Measurements from ENCODE around the gene BRIP1. TPM values are rescaled to one million over a fixed set of nuclear protein-coding genes. Genes with fewer than 3 reads are reported as not detected.

The BRIP1 gene
- total RNA-seq, 1 experiment from 2014 or later, result 20.2 TPM

GRCh38 chr17:61828694-61829093 is 34.6 kb downstream of the BRIP1 start:
- TF ChIP-seq, protein P1, sequence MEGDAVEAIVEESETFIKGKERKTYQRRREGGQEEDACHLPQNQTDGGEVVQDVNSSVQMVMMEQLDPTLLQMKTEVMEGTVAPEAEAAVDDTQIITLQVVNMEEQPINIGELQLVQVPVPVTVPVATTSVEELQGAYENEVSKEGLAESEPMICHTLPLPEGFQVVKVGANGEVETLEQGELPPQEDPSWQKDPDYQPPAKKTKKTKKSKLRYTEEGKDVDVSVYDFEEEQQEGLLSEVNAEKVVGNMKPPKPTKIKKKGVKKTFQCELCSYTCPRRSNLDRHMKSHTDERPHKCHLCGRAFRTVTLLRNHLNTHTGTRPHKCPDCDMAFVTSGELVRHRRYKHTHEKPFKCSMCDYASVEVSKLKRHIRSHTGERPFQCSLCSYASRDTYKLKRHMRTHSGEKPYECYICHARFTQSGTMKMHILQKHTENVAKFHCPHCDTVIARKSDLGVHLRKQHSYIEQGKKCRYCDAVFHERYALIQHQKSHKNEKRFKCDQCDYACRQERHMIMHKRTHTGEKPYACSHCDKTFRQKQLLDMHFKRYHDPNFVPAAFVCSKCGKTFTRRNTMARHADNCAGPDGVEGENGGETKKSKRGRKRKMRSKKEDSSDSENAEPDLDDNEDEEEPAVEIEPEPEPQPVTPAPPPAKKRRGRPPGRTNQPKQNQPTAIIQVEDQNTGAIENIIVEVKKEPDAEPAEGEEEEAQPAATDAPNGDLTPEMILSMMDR (conservative IDR thresholded peaks at IDR 0.05), result no peak
- H3K14ac ChIP-seq (ENCODE audit: insufficient read depth, low read length), result no peak overlapping the region

More at GRCh38 chr17:61828694-61829093, 34.6 kb downstream of the BRIP1 start:
- Mint-ChIP-seq H3K4me3 (no peak overlapping the region), H3K27me3 (ENCODE audit: low read depth) (no peaks in the 10 kb centered on the region), H3K4me1 (peaks cover 0 to 2% of the 10 kb centered on the region in 2 experiments; a peak in 1 of 4 replicates), H3K9me3 (peaks cover 8 to 15% of the 10 kb centered on the region in 2 experiments; a peak in 3 of 5 replicates), H3K36me3 (ENCODE audit: insufficient read depth in 1 of 3, low read depth in 3 of 3) (peaks cover 29 to 40% (median 34%) of the 10 kb centered on the region in 3 experiments), H3K27ac (no peak overlapping the region)
- no peak overlapping the region for H2BK5ac ChIP-seq (ENCODE audit: insufficient read length, low read length)
- H3K27ac ChIP-seq (ENCODE audit: insufficient read length, low read depth, low read length), result no peak overlapping the region
- H2BK120ac ChIP-seq (ENCODE audit: low read depth, low read length, poor library complexity, severe bottlenecking), result no peak overlapping the region
- H3K23ac ChIP-seq (ENCODE audit: insufficient read length, low read depth, low read length), result no peak overlapping the region
- H3T11ph ChIP-seq (ENCODE audit: low read length), result no peak overlapping the region
- no peaks in the 10 kb centered on the region for H3K23me2 ChIP-seq (ENCODE audit: insufficient read length, low read depth, low read length, poor library complexity, severe bottlenecking)
- no peaks in the 10 kb centered on the region for H3K79me2 ChIP-seq (ENCODE audit: insufficient read depth, low read length)
- no peak overlapping the region for H3K4ac ChIP-seq (ENCODE audit: low read depth, low read length)
- no peaks in the 10 kb centered on the region for H3K79me1 ChIP-seq (ENCODE audit: insufficient read depth, low read depth, low read length, poor library complexity, severe bottlenecking)
- no peak overlapping the region for H3K18ac ChIP-seq (ENCODE audit: insufficient read length, low read depth, low read length)
- H3K56ac ChIP-seq (ENCODE audit: insufficient read length, low read depth, low read length), result no peak overlapping the region
- H2AK5ac ChIP-seq (ENCODE audit: insufficient read length, low read length), result no peak overlapping the region
- no peak overlapping the region for H2AFZ ChIP-seq (ENCODE audit: low read length)
- H3K4me2 ChIP-seq (ENCODE audit: insufficient read depth, insufficient read length, low read length), result no peak overlapping the region
- H3K4me1 ChIP-seq (ENCODE audit: insufficient read depth, low read length), result no peaks in the 10 kb centered on the region
- no peak overlapping the region for H2BK12ac ChIP-seq (ENCODE audit: insufficient read length, low read depth, low read length)
- no peak overlapping the region for H4K91ac ChIP-seq (ENCODE audit: insufficient read length, low read depth, low read length)
- no peak overlapping the region for H4K8ac ChIP-seq (replicated peaks; ENCODE audit: insufficient read length, low read depth, low read length)
- no peak for DNase-seq
- no peaks in the 10 kb centered on the region for H3K9me3 ChIP-seq (ENCODE audit: control insufficient read depth, low read depth, low read length)
- no CpG with 5 or more reads among the region's 1 CpG for WGBS (ENCODE audit: extremely low coverage, insufficient read length, low lambda C conversion rate)
- no peak overlapping the region for H4K5ac ChIP-seq (ENCODE audit: insufficient read length, low read depth, low read length)
- H2BK20ac ChIP-seq (ENCODE audit: low read depth, low read length, poor library complexity, severe bottlenecking), result no peak overlapping the region
- no peak overlapping the region for H3K9ac ChIP-seq (ENCODE audit: extremely low read depth, insufficient read length, low read length)
- no peaks in the 10 kb centered on the region for H3K27me3 ChIP-seq (ENCODE audit: insufficient read depth, low read length)
- H2BK15ac ChIP-seq (ENCODE audit: low read depth, low read length), result no peak overlapping the region
- no peaks in the 10 kb centered on the region for H4K20me1 ChIP-seq (ENCODE audit: control insufficient read depth, insufficient read depth, insufficient read length)
